Lung (tissue), 12 donors: ENCODE data around the gene GRIN3B. TPM values are rescaled to one million over a fixed set of nuclear protein-coding genes. Genes with fewer than 3 reads are reported as not detected.

Experiments used
- ATAC-seq: fragments of 200-7000 bp; cut with Tn5 transposase; one replicate; pipeline ENCODE4 v1.9.1; 2020; ENCODE audit warnings: moderate number of reproducible peaks; ENCODE audit not compliant: insufficient read depth, low FRiP score
- DNase-seq, 3 donors: peaks; one replicate each; pipeline ENCODE4 v3.0.0-alpha.2; 2013 to 2017
- H3K27ac ChIP-seq, 2 donors: one replicate each; pipeline ENCODE4 v1.5.1; 2013; ENCODE audit warnings: mild to moderate bottlenecking in 2 of 2, moderate library complexity in 2 of 2, control low read depth in 1 of 2, inconsistent platforms in 1 of 2, low read depth in 1 of 2, low read length in 1 of 2
- H3K27me3 ChIP-seq, 3 donors: one replicate each; pipeline ENCODE4 v1.5.1; 2013; ENCODE audit warnings: low read length in 2 of 3; ENCODE audit not compliant: control insufficient read depth in 3 of 3, insufficient read depth in 3 of 3
- H3K36me3 ChIP-seq, 4 donors: one replicate each; pipeline ENCODE4 v1.5.1; 2013; ENCODE audit warnings: low read length in 4 of 4, mild to moderate bottlenecking in 1 of 4, moderate library complexity in 1 of 4; ENCODE audit not compliant: control insufficient read depth in 4 of 4, insufficient read depth in 4 of 4
- H3K4me1 ChIP-seq, 5 donors: one replicate each; pipeline ENCODE4 v1.5.1; 2013; ENCODE audit warnings: low read length in 5 of 5, mild to moderate bottlenecking in 2 of 5, moderate library complexity in 1 of 5; ENCODE audit not compliant: control insufficient read depth in 5 of 5, insufficient read depth in 5 of 5
- H3K4me3 ChIP-seq: one replicate; pipeline ENCODE4 v1.5.1; 2013; ENCODE audit warnings: mild to moderate bottlenecking, control low read depth, moderate library complexity
- H3K9ac ChIP-seq, 2 donors: one replicate each; pipeline ENCODE4 v1.5.1; 2013; ENCODE audit warnings: low read length in 2 of 2, control low read depth in 1 of 2; ENCODE audit not compliant: insufficient read depth in 1 of 2
- H3K9me3 ChIP-seq, 4 donors: one replicate each; pipeline ENCODE4 v1.5.1; 2013; ENCODE audit warnings: low read length in 3 of 4, mild to moderate bottlenecking in 1 of 4, moderate library complexity in 1 of 4; ENCODE audit not compliant: control insufficient read depth in 4 of 4, insufficient read depth in 3 of 4
- WGBS, 2 donors: extraction: QIAGEN DNeasy Blood & Tissue Kit; methylation state at CpG; one replicate each; pipeline ENCODE4 v1.1.7; 2013; 5-methylcytosine and 5-hydroxymethylcytosine counted together
- polyA plus RNA-seq, 2 donors: library from polyadenylated mRNA; stranded (reverse); fragments of 200-250 nt; gene quantifications; one replicate each; pipeline ENCODE4 v1.2.1, GENCODE V29; 2013
- total RNA-seq, 2 donors: library from RNA; depleted of rRNA in 1 of 2; stranded (reverse); fragments of >200 nt in 1 of 2; gene quantifications; one replicate each; pipeline ENCODE4 v1.2.1, GENCODE V29; 2014 to 2021
- TF ChIP-seq, protein P1 (sequence below): IDR thresholded peaks from 2 replicates; pipeline ENCODE4 v1.5.1; 2012; ENCODE audit warnings: mild to moderate bottlenecking; ENCODE audit errors: control extremely low read depth, extremely low read depth
- donor health status: control.
- donor health status: control.
- donor health status: Bipolar disorder and iron deficiency.
- donor health status: healthy.
- donor health status: DM: yes; HTN: yes; CAD: no.

Gene GRIN3B
- total and polyA plus RNA-seq, 4 donors = 1.3 to 11.6 (median 2.4) TPM

- peaks cover 0 to 11% (median 2%) of the 10 kb centered on the region in 4 donors for H3K9me3 ChIP-seq
- ATAC-seq = no peak
- no peak overlapping the region for H3K27ac ChIP-seq
- no peak for DNase-seq
- H3K4me3 ChIP-seq = no peak overlapping the region
- WGBS, 2 donors = 96% methylated on average over 14 of the region's 14 CpGs
- H3K27me3 ChIP-seq = no peaks in the 10 kb centered on the region
- TF ChIP-seq, protein P1, sequence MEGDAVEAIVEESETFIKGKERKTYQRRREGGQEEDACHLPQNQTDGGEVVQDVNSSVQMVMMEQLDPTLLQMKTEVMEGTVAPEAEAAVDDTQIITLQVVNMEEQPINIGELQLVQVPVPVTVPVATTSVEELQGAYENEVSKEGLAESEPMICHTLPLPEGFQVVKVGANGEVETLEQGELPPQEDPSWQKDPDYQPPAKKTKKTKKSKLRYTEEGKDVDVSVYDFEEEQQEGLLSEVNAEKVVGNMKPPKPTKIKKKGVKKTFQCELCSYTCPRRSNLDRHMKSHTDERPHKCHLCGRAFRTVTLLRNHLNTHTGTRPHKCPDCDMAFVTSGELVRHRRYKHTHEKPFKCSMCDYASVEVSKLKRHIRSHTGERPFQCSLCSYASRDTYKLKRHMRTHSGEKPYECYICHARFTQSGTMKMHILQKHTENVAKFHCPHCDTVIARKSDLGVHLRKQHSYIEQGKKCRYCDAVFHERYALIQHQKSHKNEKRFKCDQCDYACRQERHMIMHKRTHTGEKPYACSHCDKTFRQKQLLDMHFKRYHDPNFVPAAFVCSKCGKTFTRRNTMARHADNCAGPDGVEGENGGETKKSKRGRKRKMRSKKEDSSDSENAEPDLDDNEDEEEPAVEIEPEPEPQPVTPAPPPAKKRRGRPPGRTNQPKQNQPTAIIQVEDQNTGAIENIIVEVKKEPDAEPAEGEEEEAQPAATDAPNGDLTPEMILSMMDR = no peak
- H3K4me1 ChIP-seq = no peaks in the 10 kb centered on the region
- H3K9ac ChIP-seq = no peak overlapping the region
- peaks cover 8 to 37% (median 26%) of the 10 kb centered on the region in 4 donors for H3K36me3 ChIP-seq
Observed at GRCh38 chr19:970695-971094, 29.5 kb upstream of the GRIN3B start.

GRCh38 chr19:971795-972194 is 28.4 kb upstream of the GRIN3B start:
- H3K27ac ChIP-seq = no peak overlapping the region
- H3K27me3 ChIP-seq = no peaks in the 10 kb centered on the region
- ATAC-seq (no peak), DNase-seq (no peak)
- TF ChIP-seq, protein P1 = no peak
- H3K9ac ChIP-seq = no peak overlapping the region
- H3K4me3 ChIP-seq = no peak overlapping the region
- peaks cover 4 to 30% (median 22%) of the 10 kb centered on the region in 4 donors for H3K36me3 ChIP-seq
- H3K9me3 ChIP-seq = peaks cover 0 to 9% (median 2%) of the 10 kb centered on the region in 4 donors
- no peaks in the 10 kb centered on the region for H3K4me1 ChIP-seq
- WGBS, 2 donors = 95% methylated on average over 24 of the region's 24 CpGs

DNA sequence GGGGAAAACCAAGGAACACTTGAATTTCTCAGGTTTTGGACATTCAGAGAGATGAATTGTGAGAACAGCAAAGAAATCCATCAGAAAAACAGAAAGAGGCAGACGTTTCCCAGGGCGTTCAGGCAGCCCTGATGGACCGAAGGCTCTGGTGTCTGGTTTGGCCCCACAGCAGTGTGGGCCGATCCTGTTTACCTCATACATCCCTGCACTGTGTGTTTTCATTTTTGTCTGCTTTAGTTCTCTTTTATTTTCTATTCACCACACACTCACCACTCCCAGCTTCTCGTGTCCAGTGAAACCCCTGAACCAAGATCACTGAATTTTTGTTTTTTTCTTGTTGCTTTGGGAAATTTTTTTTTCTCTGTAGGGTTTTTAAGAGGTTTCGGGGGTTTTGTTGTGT is 27.9 kb upstream of the GRIN3B start:
- H3K9ac ChIP-seq = no peak overlapping the region
- H3K27me3 ChIP-seq = no peaks in the 10 kb centered on the region

More for the DNA sequence above, 27.9 kb upstream of the GRIN3B start:
- H3K9me3 ChIP-seq = peaks cover 0 to 9% (median 2%) of the 10 kb centered on the region in 4 donors
- DNase-seq = no peak
- WGBS, 2 donors = 97 to 99% methylated on average over 6 of the region's 6 CpGs
- TF ChIP-seq, protein P1 = no peak
- H3K36me3 ChIP-seq = peaks cover 3 to 26% (median 20%) of the 10 kb centered on the region in 4 donors
- ATAC-seq = no peak
- H3K4me3 ChIP-seq = no peak overlapping the region
- H3K27ac ChIP-seq = no peak overlapping the region
- no peaks in the 10 kb centered on the region for H3K4me1 ChIP-seq
